ENCODE data around the gene SAMM50.
"Not testable (repeated sequence)": the region's sequence is repeated elsewhere in the genome, so short reads cannot be mapped to it uniquely, and the experiment has no call there.

The SAMM50 gene

DNA sequence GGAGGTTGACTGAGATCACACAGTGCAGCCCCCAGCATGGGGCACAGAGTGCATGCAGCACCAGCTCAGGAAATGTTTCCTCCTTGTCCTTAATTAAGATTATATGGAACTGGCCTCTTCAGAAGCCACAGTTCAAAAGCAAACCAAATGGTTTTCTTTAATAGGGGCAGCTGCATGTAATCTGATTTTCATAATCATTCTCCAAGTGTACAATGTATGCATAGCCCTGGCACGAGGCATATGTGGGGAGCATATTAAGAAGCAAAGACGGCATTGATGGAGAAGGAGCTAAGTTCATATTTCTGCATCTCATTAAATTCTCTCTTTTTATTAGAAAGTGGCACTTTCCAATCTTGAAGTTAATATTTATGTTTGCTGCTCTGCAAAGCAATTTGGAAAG is 59.0 kb downstream of the SAMM50 start:
- in situ Hi-C loops (cut with HindIII; ENCODE audit: low sequenced_read_pairs) = loop anchor here (25.0 kb wide), 1 partner anchor 573 kb away; no protein-coding TSS in a partner anchor
- TF ChIP-seq, protein P1, sequence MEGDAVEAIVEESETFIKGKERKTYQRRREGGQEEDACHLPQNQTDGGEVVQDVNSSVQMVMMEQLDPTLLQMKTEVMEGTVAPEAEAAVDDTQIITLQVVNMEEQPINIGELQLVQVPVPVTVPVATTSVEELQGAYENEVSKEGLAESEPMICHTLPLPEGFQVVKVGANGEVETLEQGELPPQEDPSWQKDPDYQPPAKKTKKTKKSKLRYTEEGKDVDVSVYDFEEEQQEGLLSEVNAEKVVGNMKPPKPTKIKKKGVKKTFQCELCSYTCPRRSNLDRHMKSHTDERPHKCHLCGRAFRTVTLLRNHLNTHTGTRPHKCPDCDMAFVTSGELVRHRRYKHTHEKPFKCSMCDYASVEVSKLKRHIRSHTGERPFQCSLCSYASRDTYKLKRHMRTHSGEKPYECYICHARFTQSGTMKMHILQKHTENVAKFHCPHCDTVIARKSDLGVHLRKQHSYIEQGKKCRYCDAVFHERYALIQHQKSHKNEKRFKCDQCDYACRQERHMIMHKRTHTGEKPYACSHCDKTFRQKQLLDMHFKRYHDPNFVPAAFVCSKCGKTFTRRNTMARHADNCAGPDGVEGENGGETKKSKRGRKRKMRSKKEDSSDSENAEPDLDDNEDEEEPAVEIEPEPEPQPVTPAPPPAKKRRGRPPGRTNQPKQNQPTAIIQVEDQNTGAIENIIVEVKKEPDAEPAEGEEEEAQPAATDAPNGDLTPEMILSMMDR (IDR thresholded peaks at IDR 0.05; ENCODE audit: low read depth, low read length, missing control alignments) = no peak
- H3K4me3 ChIP-seq (ENCODE audit: low read depth, low read length) = no peak overlapping the region
- DNase-seq (ENCODE audit: low read depth) = no peak

DNA sequence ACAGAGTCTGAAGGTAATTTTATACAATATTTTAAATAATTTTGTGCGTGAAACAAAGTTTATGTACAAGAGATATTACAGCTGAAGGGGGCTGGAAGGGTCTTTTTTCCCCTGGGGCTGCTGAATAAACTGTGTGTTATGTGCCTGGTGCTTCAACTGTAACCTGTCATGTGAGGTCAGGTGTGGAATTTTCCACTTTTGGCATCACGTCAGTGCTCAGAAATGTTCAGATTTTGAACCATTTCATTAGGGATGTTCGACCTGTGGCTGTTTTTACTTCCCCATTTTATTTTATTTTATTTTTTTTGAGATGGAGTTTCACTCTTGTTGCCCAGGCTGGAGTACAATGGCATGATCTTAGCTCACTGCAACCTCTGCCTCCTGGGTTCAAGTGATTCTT is 61.3 kb downstream of the SAMM50 start:
- in situ Hi-C loops (cut with HindIII; ENCODE audit: low sequenced_read_pairs) = loop anchor here (25.0 kb wide), 1 partner anchor 571 kb away; no protein-coding TSS in a partner anchor

DNA sequence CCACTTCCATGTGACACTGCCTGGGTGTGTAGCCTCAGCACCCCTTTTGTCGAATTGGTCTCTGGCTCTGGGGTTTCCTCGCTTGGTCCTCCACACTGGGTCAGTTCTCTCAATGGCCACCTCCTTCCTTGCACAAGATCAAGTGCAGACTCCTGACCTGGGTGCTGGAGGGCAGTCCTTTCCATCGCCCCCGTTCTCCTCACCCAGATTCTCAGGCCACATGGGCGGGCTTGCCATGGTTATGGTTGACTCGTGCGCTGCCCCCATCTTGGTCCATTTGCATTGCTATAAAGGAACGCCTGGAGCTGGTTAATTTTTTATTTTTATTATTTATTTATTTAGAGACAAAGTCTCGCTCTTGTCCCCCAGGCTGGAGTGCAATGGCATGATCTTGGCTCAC is 63.4 kb downstream of the SAMM50 start:
- DNase-seq (ENCODE audit: low read depth) = no peak
- TF ChIP-seq, protein P1 (IDR thresholded peaks at IDR 0.05; ENCODE audit: low read depth, low read length, missing control alignments) = no peak
- no peak overlapping the region for H3K4me3 ChIP-seq (ENCODE audit: low read depth, low read length)
- in situ Hi-C loops (cut with HindIII; ENCODE audit: low sequenced_read_pairs) = loop anchor here (25.0 kb wide), 1 partner anchor 569 kb away; no protein-coding TSS in a partner anchor

More for the DNA sequence above, 61.3 kb downstream of the SAMM50 start:
- DNase-seq (ENCODE audit: low read depth); H3K4me3 ChIP-seq (ENCODE audit: low read depth, low read length): not testable (repeated sequence)

DNA sequence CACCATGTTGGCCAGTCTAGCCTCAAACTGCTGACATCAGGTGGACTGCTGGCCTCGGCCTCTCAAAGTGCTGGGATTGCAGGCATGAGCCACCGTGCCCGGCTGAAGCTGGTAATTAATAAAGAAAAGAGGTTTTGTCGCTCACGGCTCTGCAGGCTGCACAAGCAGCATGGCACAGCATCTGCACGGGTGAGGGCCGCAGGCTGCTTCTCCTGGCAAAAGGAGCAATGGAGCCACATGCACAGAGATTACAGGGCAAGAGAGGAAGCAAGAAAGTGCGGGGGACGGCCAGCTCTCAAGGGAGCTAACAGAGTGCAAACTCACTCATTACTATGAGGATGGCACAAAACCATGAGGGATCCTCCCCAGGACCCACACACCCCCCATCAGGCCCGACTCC is 64.2 kb downstream of the SAMM50 start:
- no peak for DNase-seq (ENCODE audit: low read depth)
- TF ChIP-seq, protein P1 (IDR thresholded peaks at IDR 0.05; ENCODE audit: low read depth, low read length, missing control alignments) = no peak
- in situ Hi-C loops (cut with HindIII; ENCODE audit: low sequenced_read_pairs) = loop anchor here (25.0 kb wide), 1 partner anchor 568 kb away; no protein-coding TSS in a partner anchor
- no peak overlapping the region for H3K4me3 ChIP-seq (ENCODE audit: low read depth, low read length)

DNA sequence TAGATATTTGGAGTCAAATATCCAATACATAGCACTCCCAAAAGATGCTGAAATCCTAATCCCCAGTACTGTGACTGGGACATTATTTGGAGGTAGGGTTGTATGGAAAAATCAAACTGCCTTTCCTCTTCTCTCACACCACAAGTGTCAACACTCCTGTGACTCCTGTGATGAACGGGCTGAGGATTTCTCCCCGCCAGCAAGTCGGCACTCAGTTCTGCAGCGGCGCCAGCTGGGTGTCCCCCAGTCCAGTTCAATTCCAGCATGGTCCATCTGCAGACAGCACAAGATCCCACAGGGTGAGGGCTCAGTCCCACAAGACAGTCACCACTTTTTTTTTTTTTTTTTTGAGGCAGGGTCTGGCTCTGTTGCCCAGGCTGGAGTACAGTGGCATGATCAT is 64.6 kb downstream of the SAMM50 start:
- no peak for DNase-seq (ENCODE audit: low read depth)
- H3K4me3 ChIP-seq (ENCODE audit: low read depth, low read length) = no peak overlapping the region
- TF ChIP-seq, protein P1 (IDR thresholded peaks at IDR 0.05; ENCODE audit: low read depth, low read length, missing control alignments) = no peak
- in situ Hi-C loops (cut with HindIII; ENCODE audit: low sequenced_read_pairs) = loop anchor here (10.0 to 25.0 kb wide), 2 partner anchors 285 to 567 kb away; no protein-coding TSS in a partner anchor

DNA sequence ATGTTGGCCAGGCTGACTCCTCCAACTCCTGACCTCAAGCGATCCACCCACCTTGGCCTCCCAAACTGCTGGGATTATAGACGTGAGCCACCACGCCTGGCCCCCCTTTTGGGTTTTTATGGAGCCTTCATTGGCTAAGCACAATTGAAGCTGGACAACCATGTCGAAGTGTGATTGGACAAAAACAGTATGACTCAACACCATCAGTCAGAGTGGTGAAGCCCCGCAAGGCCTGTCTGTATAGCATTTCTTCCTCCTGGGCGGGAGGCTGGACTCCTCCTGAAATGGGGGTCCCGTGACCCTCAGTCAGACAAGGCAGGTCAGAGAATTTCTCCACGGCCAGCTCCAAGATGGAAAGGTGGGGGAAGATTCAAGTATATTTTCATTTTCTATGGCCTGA is 65.7 kb downstream of the SAMM50 start:
- no peak overlapping the region for H3K4me3 ChIP-seq (ENCODE audit: low read depth, low read length)
- TF ChIP-seq, protein P1 (IDR thresholded peaks at IDR 0.05; ENCODE audit: low read depth, low read length, missing control alignments) = no peak
- in situ Hi-C loops (cut with HindIII; ENCODE audit: low sequenced_read_pairs) = loop anchor here (10.0 to 25.0 kb wide), 2 partner anchors 284 to 566 kb away; no protein-coding TSS in a partner anchor
- DNase-seq (ENCODE audit: low read depth) = no peak

DNA sequence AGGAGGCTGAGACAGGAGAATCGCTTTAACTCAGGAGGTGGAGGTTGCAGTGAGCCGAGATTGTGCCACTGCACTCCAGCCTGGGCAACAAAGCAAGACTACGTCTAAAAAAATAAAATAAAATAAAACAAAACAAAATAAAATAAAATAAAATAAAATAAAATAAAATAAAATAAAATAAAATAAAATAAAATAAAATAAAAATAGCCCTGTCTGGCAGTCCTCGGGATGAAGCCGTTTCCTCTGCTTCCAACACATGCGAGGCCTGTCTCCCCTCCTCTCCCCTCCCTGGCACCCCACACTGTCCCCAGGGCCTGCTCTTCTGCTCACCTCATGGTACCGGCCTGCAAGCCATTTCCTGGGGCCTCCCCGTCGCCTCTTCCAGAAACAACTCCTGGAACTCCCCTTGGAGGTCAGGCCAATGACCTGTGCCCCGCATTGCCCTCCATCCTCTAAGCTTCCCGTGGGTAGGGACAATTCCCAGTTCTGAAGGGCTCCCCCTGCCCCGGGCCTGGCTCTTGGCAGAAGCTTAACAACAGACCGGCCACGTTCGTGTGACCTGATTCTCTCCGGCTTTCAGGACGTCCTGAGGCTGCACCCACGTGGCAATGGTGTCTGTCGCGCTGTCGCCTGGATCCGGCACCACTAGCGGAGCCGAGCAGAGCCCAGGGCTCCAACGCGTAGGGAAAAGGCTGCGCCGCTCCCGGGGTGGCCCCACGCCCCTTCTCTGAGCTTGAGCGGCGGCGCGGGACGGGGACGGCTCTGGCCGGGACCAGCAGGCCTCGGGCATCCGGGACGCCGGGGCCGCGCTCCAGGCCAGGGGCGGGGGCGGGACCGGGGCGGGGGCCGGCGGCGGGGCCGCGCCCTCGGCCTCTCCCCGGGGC is 68.4 kb downstream of the SAMM50 start:
- no peak for DNase-seq (ENCODE audit: low read depth)
- peak overlapping the region; percentile 42 for H3K4me3 ChIP-seq (ENCODE audit: low read depth, low read length)
- TF ChIP-seq, protein P1 (IDR thresholded peaks at IDR 0.05; ENCODE audit: low read depth, low read length, missing control alignments) = no peak
- in situ Hi-C loops (cut with HindIII; ENCODE audit: low sequenced_read_pairs) = loop anchor here (10.0 to 25.0 kb wide), 2 partner anchors 281 to 564 kb away; no protein-coding TSS in a partner anchor

Data from astrocyte of the cerebellum (primary cell).